GM21737 (cell line): ENCODE data around the gene CCDC28B.
A peak's percentile ranks its signal among the peaks of the same experiment; 100 is the strongest.

Experiments used
- ATAC-seq: cut with Tn5 transposase; IDR thresholded peaks from one replicate; pipeline ENCODE4 v1.9.1; 2021; ENCODE audit warnings: mild to moderate bottlenecking, moderate library complexity; ENCODE audit not compliant: unreplicated experiment

The CCDC28B gene

DNA sequence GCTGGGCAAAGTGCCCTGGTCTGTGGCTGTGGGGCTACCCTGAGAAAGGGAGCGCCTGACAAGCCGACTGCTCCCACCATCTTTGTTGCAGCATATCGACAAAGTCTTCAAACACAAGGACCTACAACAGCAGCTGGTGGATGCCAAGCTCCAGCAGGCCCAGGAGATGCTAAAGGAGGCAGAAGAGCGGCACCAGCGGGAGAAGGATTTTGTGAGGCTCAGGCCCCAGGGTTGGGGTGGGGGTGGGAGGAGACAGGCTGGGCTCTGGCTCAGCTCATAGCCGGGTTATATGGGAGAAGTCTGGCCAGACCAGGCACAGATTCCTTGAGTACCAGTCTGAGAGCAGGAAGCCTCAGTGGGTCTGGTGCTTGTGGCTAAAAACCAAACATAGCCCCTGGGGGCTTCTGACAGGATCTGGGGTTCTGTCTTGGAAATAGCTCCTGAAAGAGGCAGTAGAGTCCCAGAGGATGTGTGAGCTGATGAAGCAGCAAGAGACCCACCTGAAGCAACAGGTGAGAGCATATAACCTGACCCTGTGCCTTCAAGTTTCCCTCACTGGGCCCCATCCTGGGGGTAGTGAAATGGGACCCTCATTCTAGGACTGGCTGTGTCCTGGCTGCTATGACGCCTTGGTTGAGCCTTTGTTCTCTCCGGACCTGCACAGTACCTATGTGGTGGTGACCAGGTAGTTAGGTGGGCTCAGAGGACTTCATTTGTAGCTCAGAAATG, 8.0 kb upstream of the CCDC28B start:
- no peak for ATAC-seq

DNA sequence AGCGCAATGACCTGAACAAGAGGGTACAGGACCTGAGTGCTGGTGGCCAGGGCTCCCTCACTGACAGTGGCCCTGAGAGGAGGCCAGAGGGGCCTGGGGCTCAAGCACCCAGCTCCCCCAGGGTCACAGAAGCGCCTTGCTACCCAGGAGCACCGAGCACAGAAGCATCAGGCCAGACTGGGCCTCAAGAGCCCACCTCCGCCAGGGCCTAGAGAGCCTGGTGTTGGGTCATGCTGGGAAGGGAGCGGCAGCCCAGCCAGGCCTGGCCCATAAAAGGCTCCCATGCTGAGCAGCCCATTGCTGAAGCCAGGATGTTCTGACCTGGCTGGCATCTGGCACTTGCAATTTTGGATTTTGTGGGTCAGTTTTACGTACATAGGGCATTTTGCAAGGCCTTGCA, 5.4 kb upstream of the CCDC28B start:
- no peak for ATAC-seq

DNA sequence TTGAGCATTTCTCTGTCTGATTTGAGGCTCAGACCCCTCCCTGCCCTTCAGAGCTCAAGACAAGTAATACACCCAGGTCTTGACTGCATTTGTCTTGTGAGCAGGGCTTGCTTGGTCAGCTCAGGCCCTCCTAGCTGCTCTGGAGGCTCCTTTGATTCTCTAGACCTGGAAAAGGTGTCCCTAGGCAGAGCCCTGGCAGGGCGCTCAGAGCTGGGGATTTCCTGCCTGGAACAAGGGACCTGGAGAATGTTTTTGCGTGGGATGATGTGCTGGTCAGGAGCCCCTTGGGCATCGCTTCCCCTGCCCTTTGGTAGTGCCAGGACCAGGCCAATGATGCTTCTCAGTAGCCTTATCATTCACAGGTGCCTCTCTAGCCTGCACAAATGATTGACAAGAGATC, 4.9 kb upstream of the CCDC28B start:
- ATAC-seq: no peak

DNA sequence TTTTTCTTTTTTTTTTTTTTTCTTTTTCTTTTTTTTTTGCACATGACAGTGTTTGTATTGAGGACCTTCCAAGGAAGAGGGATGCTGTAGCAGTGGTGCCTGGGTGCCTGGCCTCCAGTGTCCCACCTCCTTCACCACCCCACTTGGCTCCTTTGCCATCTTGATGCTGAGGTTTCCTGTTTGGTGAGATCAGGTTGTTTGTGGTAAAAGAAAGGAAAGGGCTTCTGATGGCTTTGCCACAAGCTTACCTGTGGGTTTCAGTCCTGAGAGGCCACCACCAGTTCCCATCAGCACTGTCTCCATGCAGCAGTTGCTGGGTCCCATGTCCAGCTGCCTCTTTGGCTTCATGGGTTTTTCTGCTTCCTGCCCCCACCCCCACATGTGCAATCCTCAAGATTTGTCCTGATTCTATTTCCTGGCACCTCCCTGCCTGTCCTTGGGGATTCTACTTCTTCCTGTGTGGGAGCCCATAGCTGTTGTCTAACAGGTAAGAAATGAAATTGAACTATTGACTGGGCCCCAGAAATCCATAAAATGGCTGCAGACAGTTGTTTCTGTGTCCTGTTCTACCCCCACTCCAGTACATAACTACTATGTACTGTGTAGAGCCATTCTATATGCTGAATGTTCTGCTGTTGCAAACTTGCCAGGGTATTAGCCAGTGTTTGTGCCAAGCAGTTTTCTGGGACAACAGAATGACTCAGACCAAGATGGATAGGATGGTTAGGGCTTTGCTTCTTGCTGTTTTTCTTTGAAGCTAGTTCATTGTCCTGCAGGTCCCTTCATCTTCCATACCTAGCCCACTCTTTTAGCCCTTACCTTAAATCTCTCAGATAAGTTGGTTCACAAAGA, 4.2 kb upstream of the CCDC28B start:
- ATAC-seq: no peak

DNA sequence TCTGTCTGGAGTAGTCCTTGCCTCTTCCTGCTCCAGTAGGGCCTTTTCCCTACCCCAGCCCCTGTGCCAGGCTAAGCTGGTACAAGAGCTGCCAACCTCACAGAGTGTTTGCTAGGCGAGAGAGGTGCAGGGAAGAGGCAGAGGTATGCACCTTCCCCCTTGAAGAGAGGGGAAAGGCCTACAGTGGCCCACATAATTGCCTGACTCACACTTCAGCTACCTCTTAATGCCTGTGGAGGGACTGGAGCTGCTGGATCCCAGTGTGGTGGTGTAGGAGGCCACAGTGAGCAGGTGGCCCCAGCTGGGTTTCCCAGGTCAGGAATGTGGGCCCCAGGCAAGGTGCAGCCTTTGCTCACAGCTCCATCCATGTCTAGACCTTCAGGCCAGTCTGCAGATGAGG, 3.3 kb upstream of the CCDC28B start:
- ATAC-seq: no peak

DNA sequence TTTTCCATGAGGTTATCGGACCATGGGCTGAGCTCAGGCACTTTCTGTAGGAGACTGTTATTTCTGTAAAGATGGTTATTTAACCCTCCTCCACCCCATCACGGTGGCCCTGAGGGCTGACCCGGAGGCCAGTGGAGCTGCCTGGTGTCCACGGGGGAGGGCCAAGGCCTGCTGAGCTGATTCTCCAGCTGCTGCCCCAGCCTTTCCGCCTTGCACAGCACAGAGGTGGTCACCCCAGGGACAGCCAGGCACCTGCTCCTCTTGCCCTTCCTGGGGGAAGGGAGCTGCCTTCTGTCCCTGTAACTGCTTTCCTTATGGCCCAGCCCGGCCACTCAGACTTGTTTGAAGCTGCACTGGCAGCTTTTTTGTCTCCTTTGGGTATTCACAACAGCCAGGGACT, 2.6 kb upstream of the CCDC28B start:
- ATAC-seq: no peak

DNA sequence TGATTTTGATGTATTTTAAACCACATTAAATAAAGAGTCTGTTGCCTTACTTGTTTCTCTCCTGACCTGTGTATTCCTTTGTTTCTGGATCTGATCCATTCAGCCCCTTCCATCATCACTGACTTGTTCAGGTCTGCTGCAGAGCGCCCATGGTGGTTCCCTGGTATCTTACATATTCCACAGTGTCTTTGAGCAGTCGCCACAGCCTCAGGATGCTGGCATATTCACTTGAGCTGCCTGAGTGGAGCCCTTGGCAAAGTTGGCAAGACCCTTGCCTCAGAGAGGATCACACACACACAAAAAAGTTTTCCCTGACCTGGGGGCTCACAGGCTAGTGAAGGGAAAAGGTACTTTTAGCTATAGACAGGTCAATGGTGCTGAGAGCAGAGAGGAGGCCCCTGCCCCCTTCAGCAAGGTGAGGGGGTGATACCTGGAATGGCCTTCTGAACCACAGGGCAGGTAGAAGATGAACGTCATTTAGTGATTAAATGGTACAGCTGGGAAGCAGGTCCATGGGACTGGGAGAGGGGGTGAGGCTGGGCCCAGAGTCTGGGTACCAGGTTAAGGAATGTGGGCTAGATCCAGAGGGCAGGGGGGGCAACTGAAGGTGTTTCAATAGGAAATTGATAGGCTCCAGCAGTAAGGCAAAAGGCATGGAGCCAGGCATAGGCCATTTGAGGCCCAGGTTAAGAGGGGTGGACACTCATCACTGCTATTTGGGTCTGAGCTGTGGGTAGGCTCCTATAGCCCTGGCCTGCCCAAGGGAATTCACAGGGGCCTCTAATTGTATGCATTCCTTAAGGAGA, 2.0 kb upstream of the CCDC28B start:
- no peak for ATAC-seq

DNA sequence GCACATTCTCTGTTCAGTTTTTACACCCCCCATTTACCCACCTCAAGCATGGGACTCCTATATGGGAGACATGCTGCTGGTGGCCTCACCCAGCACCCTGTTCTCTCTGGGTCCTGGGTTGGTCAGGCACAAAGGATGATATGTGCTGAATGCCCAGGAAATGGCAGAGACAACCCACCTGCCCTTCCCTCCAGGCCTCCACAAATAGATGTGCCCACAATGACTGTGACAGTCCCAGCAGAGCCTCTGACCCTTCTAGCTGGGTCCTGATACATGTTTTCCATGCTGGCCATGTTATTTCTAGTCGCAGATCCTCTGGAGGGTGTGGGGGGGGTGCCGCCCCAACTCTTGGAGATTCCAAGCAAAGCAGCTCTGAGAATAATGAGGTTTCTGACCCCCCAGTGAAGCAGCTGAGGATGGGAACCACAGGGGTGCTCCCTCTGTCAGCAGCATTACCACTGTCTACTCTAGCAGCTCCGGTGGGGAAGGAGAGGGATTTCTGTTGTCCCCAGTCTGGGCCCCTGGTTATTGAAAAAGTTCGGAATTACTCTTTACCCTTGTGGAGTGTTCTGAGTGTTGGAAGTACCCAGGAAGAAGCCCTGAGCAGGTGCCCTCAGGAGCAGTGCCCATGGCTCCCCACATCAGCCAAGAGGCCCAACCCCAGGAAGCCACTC, 1.2 kb upstream of the CCDC28B start:
- no peak for ATAC-seq

DNA sequence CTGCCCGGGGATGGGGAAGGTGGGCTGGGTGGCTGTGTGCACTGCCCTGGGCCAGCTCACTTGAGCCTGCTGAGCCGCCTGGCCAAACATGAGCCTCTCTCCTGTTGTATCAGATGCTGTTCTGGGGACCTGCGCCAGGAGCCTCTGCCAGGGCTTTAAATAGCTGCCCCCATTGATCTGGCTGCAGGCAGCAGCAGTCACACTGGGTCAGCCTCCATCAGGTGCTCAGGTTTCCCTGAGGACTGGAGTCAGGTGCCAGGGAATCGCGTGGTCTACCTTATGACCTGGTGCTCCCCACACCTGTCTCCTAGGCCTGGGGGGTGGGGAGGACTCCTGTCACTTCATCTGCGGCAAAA, 700 bp upstream of the CCDC28B start:
- ATAC-seq: no peak

DNA sequence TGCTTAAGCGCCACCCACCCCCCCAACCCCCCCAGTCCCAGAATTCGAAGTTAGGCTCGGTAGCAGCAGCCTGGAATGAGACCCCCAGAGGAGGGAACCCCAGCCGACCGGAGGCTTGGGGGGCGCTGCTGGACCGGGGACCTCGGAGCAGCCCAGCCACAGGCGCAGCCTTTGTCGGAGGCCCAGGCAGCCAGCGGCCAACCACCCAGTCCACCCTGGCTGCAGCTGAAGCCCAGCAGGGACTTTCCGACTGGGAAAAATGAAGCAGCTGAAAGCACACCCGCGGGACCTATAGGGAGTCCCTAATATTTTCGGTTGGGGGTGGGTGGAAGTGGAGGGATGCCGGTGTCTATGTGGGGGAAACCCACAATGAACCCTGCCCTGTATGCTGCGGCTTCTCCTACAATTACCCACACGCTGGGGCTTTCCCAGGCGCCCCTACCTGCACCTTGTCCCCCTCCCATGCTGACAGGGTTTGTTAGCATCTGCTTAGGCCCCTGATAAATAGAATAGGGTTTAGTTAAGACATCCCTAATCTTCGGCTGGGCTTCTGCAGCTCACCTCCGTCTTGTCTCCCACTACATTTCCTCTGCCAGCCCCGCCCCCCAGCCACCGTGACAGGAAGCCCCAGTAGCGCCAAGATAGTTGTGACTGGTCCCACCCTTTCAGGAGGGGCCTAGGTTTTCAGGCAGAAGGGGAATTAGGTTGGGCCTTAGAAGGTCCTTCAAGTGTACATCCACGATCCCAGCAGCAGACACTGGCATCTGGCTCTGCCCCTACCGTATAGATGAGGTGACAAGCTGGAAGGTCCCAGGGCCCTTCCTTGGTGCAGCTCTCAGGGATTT, 838 bp downstream of the CCDC28B start:
- peak; percentile 45 for ATAC-seq

DNA sequence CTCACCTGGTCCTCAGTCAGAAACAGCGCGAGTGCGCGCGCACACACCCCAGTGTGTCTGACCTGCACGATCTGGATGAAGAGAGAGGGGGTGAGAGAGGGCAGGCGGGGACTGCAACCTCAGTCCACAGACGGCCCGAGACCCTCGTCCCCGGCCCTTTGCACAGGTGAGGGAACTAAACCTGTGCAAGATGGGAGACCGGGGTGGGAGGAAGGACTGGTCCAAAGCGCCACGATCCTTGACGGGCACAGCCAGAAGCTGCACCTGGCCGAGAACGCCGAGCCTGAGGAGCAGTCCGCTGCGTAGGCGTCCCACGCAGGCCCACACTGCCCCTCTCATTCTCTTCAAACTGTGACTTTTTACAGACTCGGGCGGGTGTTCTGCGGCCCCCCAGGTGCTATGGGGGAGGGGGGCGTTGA, 4.6 kb downstream of the CCDC28B start:
- ATAC-seq: no peak

DNA sequence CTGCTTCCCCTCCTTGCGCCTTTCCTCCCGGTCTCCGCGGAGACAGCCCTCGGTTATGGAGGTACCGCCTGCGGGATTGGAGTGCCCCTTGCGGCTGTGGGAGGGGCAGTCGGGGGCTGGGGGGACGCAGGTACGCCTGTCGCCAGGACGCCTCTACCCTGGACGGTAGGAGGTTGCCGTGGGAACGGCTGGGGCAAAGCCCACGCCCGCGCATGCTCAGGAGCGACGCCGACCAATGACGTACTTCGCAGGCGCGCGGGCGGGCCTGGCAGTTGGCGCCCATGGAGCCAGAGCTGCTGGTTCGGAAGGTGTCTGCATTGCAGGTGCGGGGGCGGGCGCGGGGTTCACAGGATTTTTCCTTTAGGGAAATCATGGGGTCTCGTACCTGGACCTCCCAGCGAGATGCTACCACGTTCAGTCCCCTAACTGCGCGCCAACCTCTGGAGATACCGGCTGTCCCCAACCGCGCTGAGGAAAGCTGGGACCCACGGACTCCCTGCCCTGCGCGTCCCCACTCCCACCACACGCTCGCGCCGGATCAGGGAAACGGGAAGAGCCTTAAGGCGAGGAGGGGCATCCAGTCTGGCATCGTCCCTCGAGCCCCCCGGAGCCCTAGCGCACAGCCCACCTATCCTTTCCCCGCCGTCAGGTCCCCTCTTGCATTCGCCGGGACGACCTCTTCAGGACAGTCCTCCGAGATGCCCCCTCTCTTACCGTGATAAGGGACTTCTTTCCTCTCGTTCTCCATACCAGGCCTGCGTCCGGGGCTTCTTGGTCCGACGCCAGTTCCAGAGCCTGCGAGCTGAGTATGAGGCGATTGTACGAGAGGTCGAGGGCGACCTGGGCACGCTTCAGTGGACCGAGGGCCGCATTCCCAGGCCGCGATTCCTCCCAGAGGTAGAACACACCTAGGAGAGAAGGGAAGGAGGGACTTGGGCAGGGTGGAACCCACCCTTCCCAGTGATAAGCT, 5.3 kb downstream of the CCDC28B start, which contains the start of gene IQCC:
TSS of gene IQCC (plus strand) at position 271 of the 970 bp plus-strand sequence. CDS start at position 282, 11 bp downstream.
- ATAC-seq: peak; percentile 44

DNA sequence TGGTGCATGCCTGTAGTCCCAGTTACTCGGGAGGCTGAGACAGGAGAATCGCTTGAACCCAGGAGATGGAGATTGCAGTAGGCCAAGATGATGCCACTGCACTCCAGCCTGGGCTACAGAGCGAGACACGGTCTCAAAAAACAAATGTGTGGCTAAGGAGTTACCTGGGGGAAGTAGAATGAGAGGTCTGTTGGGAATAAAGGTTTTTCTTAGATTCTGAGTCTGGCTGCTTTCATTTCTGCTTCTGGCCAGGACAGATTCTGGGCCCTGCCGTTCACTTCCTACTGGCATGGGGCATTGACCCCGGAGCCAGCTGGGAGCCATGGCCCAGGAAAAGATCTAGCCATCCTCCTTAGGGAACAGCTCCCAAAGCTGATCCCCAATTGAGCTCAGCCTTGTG, 8.1 kb downstream of the CCDC28B start:
- no peak for ATAC-seq

DNA sequence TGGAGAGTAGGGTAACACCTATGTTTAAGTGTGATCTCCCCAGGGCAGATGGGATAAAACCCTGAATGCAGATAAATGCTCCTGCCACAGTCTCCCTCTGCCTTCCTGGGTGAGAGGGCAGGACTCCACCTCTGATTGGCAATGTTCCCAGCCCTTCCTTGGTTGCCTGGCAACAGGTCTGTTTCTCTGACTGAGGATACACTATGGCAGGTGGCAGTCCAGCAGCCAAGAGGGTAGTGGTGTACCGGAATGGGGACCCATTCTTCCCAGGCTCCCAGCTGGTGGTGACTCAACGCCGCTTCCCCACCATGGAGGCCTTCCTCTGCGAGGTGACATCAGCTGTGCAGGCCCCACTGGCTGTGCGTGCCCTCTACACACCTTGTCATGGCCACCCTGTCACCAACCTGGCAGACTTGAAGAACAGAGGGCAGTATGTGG, 8.5 kb downstream of the CCDC28B start, which contains the start of gene DCDC2B:
TSS of gene DCDC2B (plus strand) at position 199 of the 438 bp plus-strand sequence. CDS start at position 204, 5 bp downstream.
- no peak for ATAC-seq

DNA sequence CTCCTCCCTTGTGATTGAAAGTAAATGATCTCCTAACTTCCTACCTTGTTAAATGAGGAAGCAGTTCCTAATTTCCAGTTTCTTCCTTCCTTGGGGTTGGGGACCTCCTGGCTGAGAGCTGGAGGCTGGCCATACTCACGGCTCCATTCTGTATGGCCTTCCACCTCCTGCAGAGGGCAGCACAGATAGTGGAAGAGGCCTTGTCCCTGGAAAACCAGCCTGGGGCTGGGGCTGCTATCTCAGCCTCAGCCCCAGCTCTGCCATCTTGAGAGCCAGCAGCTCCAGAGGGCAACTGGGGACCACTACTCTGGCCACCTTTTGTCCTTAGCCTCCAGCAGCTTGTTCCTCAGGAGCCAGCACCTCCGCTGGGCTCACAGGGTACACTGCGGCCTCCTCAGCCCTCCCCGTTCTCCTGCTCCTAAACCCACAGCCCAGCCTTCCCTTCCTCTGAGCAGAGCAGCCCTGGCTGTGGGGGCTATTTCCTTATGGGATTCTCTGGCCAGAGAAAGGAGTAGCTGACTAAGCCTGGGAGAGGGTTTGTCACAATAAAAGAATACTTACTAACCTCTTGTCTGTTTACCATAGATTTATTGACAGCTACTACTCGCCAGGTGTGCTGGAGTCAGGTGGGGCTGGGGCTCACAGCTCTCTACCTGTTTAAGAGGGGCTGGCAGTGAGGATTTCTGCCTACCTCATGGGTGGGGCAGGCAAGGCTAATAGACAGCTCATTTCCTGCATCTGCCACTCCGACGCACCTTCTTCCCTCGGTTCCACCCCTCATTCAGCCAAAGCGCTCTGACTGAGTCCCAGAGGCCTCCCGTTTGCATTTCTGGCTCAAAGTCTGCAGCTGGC, 15.5 kb downstream of the CCDC28B start:
- no peak for ATAC-seq

DNA sequence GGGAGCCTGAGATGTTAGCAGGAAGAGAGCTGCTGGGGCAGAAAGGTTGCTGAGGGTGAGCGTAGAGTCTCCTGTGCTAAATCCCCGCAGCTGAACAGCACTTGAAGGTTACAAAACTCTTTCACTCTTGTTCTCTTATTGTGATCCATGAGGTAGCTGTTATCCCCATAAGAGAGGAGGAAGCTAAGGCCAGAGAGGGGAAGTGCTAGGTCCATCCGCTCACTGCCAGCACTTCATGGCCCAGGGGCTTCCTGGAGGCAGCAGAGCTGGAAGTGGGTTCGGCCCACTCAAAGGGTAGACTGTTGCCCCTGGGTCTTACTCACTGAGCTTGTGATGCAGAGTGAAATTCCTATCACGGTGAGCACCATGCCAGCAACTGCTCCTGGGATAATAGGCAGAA, 16.2 kb downstream of the CCDC28B start:
- no peak for ATAC-seq

DNA sequence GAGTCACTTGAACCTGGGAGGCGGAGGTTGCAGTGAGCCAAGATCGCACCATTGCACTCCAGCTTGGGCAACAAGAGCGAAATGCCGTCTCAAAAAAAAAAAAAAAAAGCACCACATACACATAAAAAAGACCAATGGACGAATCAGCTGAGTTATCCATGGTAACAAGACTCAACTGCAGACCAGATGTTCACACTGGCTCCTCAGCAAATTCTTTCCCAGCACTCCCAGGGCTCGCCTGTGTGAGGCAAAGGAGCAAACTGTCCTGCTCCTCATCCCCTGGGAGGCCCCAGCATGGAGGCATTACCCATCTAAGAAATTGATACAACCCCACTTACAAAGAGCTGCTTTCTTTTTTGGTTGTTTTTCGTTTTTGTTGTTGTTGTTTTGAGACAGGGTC, 18.6 kb downstream of the CCDC28B start:
- ATAC-seq: no peak
